Activated T-helper 2 cell treated with anti-CD3 and anti-CD28 coated beads, Interferon-gamma antibody, Interleukin-2, Interleukin-4, amounts not matched to agents 10 μg/mL and 5 μg/mL and 100 μg/mL, durations not matched to agents 14 hours and 24 hours and 36 hours (primary cell): Measurements from ENCODE around the gene WSCD2. TPM values are rescaled to one million over a fixed set of nuclear protein-coding genes. Genes with fewer than 3 reads are reported as not detected.

ENCODE experiments used
- DNase-seq: peaks from one replicate; pipeline ENCODE4 v3.0.0; 2021; ENCODE audit warnings: low spot score
- H3K27ac Mint-ChIP-seq: one replicate; pipeline ENCODE4 v1.8.0; 2021; ENCODE audit warnings: mixed read lengths
- H3K27me3 Mint-ChIP-seq: one replicate; pipeline ENCODE4 v1.8.0; 2021; ENCODE audit warnings: low read depth, mixed read lengths
- H3K36me3 Mint-ChIP-seq: one replicate; pipeline ENCODE4 v1.8.0; 2021; ENCODE audit warnings: low read depth, mixed read lengths
- H3K4me1 Mint-ChIP-seq: one replicate; pipeline ENCODE4 v1.8.0; 2021; ENCODE audit warnings: low read depth, mixed read lengths
- H3K4me3 Mint-ChIP-seq: one replicate; pipeline ENCODE4 v1.8.0; 2021; ENCODE audit warnings: low read depth, mild to moderate bottlenecking, moderate library complexity, mixed read lengths
- H3K9me3 Mint-ChIP-seq: one replicate; pipeline ENCODE4 v1.8.0; 2021; ENCODE audit warnings: mixed read lengths
- intact Hi-C: fragments of 100-400 bp; cut with micrococcal nuclease; formaldehyde crosslinking; loops from one replicate; pipeline ENCODE4 v1.15.1; 2023
- total RNA-seq: library from RNA; stranded (reverse); gene quantifications from 2 replicates; pipeline ENCODE4 v1.2.3, GENCODE V29; 2022

Gene WSCD2
- total RNA-seq, 1 donor from 2014 or later = not detected

DNA sequence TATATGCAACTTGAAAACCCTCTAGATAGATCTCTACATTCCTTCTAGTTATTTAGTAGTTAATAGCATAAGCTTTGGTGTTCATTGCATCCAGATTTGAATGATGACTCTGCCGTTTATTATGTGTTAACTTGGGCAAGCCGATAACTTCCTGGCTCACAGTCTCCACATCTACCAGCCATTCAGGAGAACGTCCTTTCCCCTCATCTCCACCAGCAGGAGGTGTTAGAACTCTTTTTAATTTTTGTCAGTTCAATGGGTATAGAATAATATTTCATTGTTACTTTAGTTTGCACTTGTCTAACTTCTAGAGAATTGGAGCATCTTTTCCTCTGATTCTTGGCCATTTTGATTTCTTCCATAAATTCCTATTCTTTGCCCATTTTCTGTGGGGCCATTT lies 30.0 kb upstream of the WSCD2 start:
- H3K27ac Mint-ChIP-seq = no peak overlapping the region
- intact Hi-C loops = no loop called here
- H3K27me3 Mint-ChIP-seq = peaks cover 4% of the 10 kb centered on the region
- DNase-seq = no peak
- no peaks in the 10 kb centered on the region for H3K9me3 Mint-ChIP-seq
- H3K4me3 Mint-ChIP-seq = no peak overlapping the region
- H3K36me3 Mint-ChIP-seq = no peaks in the 10 kb centered on the region
- no peaks in the 10 kb centered on the region for H3K4me1 Mint-ChIP-seq

GRCh38 chr12:108099778-108100489 lies 29.2 kb upstream of the WSCD2 start:
- intact Hi-C loops = no loop called here

GRCh38 chr12:108101605-108102175 lies 27.4 kb upstream of the WSCD2 start:
- no peak overlapping the region for H3K4me3 Mint-ChIP-seq
- no peaks in the 10 kb centered on the region for H3K4me1 Mint-ChIP-seq
- peaks cover 4% of the 10 kb centered on the region for H3K27me3 Mint-ChIP-seq
- no peak for DNase-seq
- H3K27ac Mint-ChIP-seq = no peak overlapping the region
- H3K9me3 Mint-ChIP-seq = no peaks in the 10 kb centered on the region
- H3K36me3 Mint-ChIP-seq = no peaks in the 10 kb centered on the region
- intact Hi-C loops = no loop called here

More at GRCh38 chr12:108099778-108100489, 29.2 kb upstream of the WSCD2 start:
- Mint-ChIP-seq H3K9me3 (no peaks in the 10 kb centered on the region), H3K36me3 (no peaks in the 10 kb centered on the region), H3K4me1 (no peaks in the 10 kb centered on the region), H3K4me3 (no peak overlapping the region), H3K27me3 (peaks cover 4% of the 10 kb centered on the region), H3K27ac (no peak overlapping the region)
- no peak for DNase-seq

DNA sequence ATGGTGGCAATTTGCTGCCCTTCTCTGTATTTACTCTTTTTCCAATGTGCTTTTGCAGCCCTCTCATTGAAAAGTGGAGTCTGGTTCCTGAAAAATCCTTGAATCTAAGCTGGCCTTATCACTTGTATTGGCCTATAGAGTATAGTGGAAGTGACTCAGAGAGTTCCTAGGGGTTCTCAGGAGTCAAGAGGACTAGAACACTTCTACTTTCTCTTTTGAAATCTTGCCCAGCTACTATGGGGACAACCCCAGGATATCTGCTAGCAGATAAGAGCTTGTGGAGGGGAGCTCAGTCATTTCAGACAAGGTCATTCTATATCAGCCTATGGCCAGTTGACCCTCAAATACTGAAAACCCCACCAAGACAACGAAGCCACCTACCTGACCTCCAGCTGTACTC lies 26.7 kb upstream of the WSCD2 start:
- Mint-ChIP-seq H3K4me1 (no peaks in the 10 kb centered on the region), H3K9me3 (no peaks in the 10 kb centered on the region), H3K36me3 (no peaks in the 10 kb centered on the region), H3K27me3 (peaks cover 4% of the 10 kb centered on the region), H3K27ac (no peak overlapping the region), H3K4me3 (no peak overlapping the region)
- DNase-seq = no peak
- intact Hi-C loops = no loop called here

GRCh38 chr12:108103087-108103486 lies 26.0 kb upstream of the WSCD2 start:
- intact Hi-C loops = no loop called here
- Mint-ChIP-seq H3K27me3 (peaks cover 4% of the 10 kb centered on the region), H3K36me3 (no peaks in the 10 kb centered on the region)

GRCh38 chr12:108103517-108103916 lies 25.6 kb upstream of the WSCD2 start:
- intact Hi-C loops = no loop called here
- no peak for DNase-seq
- H3K9me3 Mint-ChIP-seq = no peaks in the 10 kb centered on the region

More at GRCh38 chr12:108103087-108103486, 26.0 kb upstream of the WSCD2 start:
- Mint-ChIP-seq H3K9me3 (no peaks in the 10 kb centered on the region), H3K27ac (no peak overlapping the region), H3K4me1 (no peaks in the 10 kb centered on the region), H3K4me3 (no peak overlapping the region)
- DNase-seq = no peak

GRCh38 chr12:108104657-108105056 lies 24.4 kb upstream of the WSCD2 start:
- Mint-ChIP-seq H3K4me1 (no peaks in the 10 kb centered on the region), H3K27me3 (peaks cover 4% of the 10 kb centered on the region), H3K36me3 (no peaks in the 10 kb centered on the region), H3K4me3 (no peak overlapping the region), H3K9me3 (no peaks in the 10 kb centered on the region), H3K27ac (no peak overlapping the region)
- intact Hi-C loops = no loop called here
- no peak for DNase-seq

More at GRCh38 chr12:108103517-108103916, 25.6 kb upstream of the WSCD2 start:
- H3K4me1 Mint-ChIP-seq = no peaks in the 10 kb centered on the region
- peaks cover 4% of the 10 kb centered on the region for H3K27me3 Mint-ChIP-seq
- H3K4me3 Mint-ChIP-seq = no peak overlapping the region
- H3K36me3 Mint-ChIP-seq = no peaks in the 10 kb centered on the region
- H3K27ac Mint-ChIP-seq = no peak overlapping the region

- Mint-ChIP-seq H3K9me3 (no peaks in the 10 kb centered on the region), H3K36me3 (no peaks in the 10 kb centered on the region), H3K4me3 (no peak overlapping the region), H3K4me1 (no peaks in the 10 kb centered on the region), H3K27me3 (no peaks in the 10 kb centered on the region), H3K27ac (no peak overlapping the region)
- intact Hi-C loops = no loop called here
- no peak for DNase-seq
Observed at GRCh38 chr12:108106599-108106998, 22.5 kb upstream of the WSCD2 start.

GRCh38 chr12:108107293-108107692 lies 21.8 kb upstream of the WSCD2 start:
- H3K4me1 Mint-ChIP-seq = no peaks in the 10 kb centered on the region

DNA sequence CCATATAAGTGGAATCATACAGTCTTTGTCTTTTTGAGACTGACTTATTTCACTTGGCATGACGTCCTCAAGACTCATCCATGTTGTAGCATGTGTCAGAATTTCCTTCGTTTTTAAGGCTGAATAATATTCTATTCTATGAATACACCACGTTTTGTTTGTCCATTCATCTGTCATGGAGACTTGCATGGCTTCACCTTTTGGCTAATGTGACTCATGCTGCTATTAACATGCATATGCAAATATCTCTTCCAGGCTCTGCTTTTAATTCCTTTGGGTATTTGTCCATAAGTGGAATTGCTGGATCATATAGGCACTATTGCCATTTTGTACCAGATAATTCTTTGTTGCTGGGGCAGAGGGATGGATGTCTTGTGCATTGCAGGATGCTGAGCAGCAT lies 19.6 kb upstream of the WSCD2 start:
- H3K27ac Mint-ChIP-seq = no peak overlapping the region
- intact Hi-C loops = no loop called here
- H3K4me3 Mint-ChIP-seq = no peak overlapping the region
- no peak for DNase-seq
- H3K36me3 Mint-ChIP-seq = no peaks in the 10 kb centered on the region
- H3K27me3 Mint-ChIP-seq = no peaks in the 10 kb centered on the region
- no peaks in the 10 kb centered on the region for H3K4me1 Mint-ChIP-seq
- no peaks in the 10 kb centered on the region for H3K9me3 Mint-ChIP-seq

More at GRCh38 chr12:108107293-108107692, 21.8 kb upstream of the WSCD2 start:
- no peak overlapping the region for H3K4me3 Mint-ChIP-seq
- DNase-seq = no peak
- H3K9me3 Mint-ChIP-seq = no peaks in the 10 kb centered on the region
- H3K36me3 Mint-ChIP-seq = no peaks in the 10 kb centered on the region
- no peak overlapping the region for H3K27ac Mint-ChIP-seq
- H3K27me3 Mint-ChIP-seq = no peaks in the 10 kb centered on the region
- intact Hi-C loops = no loop called here

GRCh38 chr12:108109954-108110353 lies 19.1 kb upstream of the WSCD2 start:
- no peak overlapping the region for H3K4me3 Mint-ChIP-seq
- no peak overlapping the region for H3K27ac Mint-ChIP-seq
- intact Hi-C loops = no loop called here
- no peaks in the 10 kb centered on the region for H3K4me1 Mint-ChIP-seq
- H3K36me3 Mint-ChIP-seq = no peaks in the 10 kb centered on the region
- H3K27me3 Mint-ChIP-seq = no peaks in the 10 kb centered on the region
- no peak for DNase-seq
- H3K9me3 Mint-ChIP-seq = no peaks in the 10 kb centered on the region

GRCh38 chr12:108110844-108111243 lies 18.2 kb upstream of the WSCD2 start:
- no peaks in the 10 kb centered on the region for H3K4me1 Mint-ChIP-seq
- no peaks in the 10 kb centered on the region for H3K9me3 Mint-ChIP-seq
- intact Hi-C loops = no loop called here
- H3K4me3 Mint-ChIP-seq = no peak overlapping the region
- no peak for DNase-seq
- no peak overlapping the region for H3K27ac Mint-ChIP-seq
- H3K27me3 Mint-ChIP-seq = no peaks in the 10 kb centered on the region
- no peaks in the 10 kb centered on the region for H3K36me3 Mint-ChIP-seq

GRCh38 chr12:108112832-108113556 lies 16.1 kb upstream of the WSCD2 start:
- H3K4me3 Mint-ChIP-seq = no peak overlapping the region
- H3K27ac Mint-ChIP-seq = no peak overlapping the region
- intact Hi-C loops = no loop called here

More at GRCh38 chr12:108112832-108113556, 16.1 kb upstream of the WSCD2 start:
- Mint-ChIP-seq H3K36me3 (no peaks in the 10 kb centered on the region), H3K27me3 (peaks cover 2% of the 10 kb centered on the region), H3K9me3 (no peaks in the 10 kb centered on the region), H3K4me1 (peaks cover 1% of the 10 kb centered on the region)
- DNase-seq = no peak
